Globus pallidus (tissue), 1 donor: Measurements from ENCODE around the gene IL17RE.

ENCODE experiments used
- DNase-seq: peaks from one replicate; pipeline ENCODE4 v3.0.0-alpha.2; 2015; ENCODE audit warnings: low spot score

Gene IL17RE

GRCh38 chr3:9908286-9908685 is 5.6 kb downstream of the IL17RE start:
- no peak for DNase-seq

GRCh38 chr3:9909221-9910013 is 6.8 kb downstream of the IL17RE start:
- DNase-seq: no peak

GRCh38 chr3:9911863-9912262 is 9.2 kb downstream of the IL17RE start:
- no peak for DNase-seq

GRCh38 chr3:9912294-9912935 is 9.8 kb downstream of the IL17RE start:
- no peak for DNase-seq

- no peak for DNase-seq
Observed at GRCh38 chr3:9913601-9914000, 11.0 kb downstream of the IL17RE start.

- DNase-seq: no peak
Observed at GRCh38 chr3:9914011-9914410, 11.4 kb downstream of the IL17RE start.

GRCh38 chr3:9914559-9915253 is 12.1 kb downstream of the IL17RE start:
- no peak for DNase-seq

- peak; percentile 36 for DNase-seq
Observed at GRCh38 chr3:9915254-9916141, 12.8 kb downstream of the IL17RE start.

GRCh38 chr3:9916346-9916733 is 13.7 kb downstream of the IL17RE start:
- peak; percentile 9 for DNase-seq

GRCh38 chr3:9916734-9917680 is 14.4 kb downstream of the IL17RE start, which contains the start of gene IL17RC:
Gene IL17RC (plus strand): TSS chr3:9917098. CDS start chr3:9917316, 218 bp downstream.
- peak; percentile 42 for DNase-seq

GRCh38 chr3:9917820-9918219 is 15.2 kb downstream of the IL17RE start:
- no peak for DNase-seq

GRCh38 chr3:9918261-9919038 is 15.8 kb downstream of the IL17RE start:
- DNase-seq: no peak

GRCh38 chr3:9928158-9928557 is 25.5 kb downstream of the IL17RE start:
- no peak for DNase-seq

- DNase-seq: no peak
Observed at GRCh38 chr3:9930804-9931418, 28.3 kb downstream of the IL17RE start.

- DNase-seq: no peak
Observed at GRCh38 chr3:9932535-9932842, 29.8 kb downstream of the IL17RE start.

- DNase-seq: peak; percentile 60
Observed at GRCh38 chr3:9932843-9933560, 30.4 kb downstream of the IL17RE start.

- DNase-seq: peak; percentile 95
Observed at GRCh38 chr3:9933561-9934234, 31.1 kb downstream of the IL17RE start, which contains the start of gene CRELD1. Gene CRELD1 (plus strand): TSS chr3:9933834. CDS start chr3:9934439, 605 bp downstream.

GRCh38 chr3:9934235-9934621 is 31.6 kb downstream of the IL17RE start:
- no peak for DNase-seq
